Adrenal gland (tissue), 12 donors: ENCODE data around the gene PEX14. TPM values are rescaled to one million over a fixed set of nuclear protein-coding genes. Genes with fewer than 3 reads are reported as not detected.

Experiments
- DNase-seq, 7 donors: peaks; one replicate each; pipeline ENCODE4 v3.0.0-alpha.2; 2019 to 2020
- H3K27ac ChIP-seq, 5 donors: fragments of 200-600 bp; sonication (generic) in 4 of 5; 1 replicate in 3 of 5; 2 replicates in 2 of 5; pipeline versions ENCODE4 v1.5.1 to v1.8.0; 2016 to 2020; ENCODE audit warnings: mild to moderate bottlenecking in 1 of 5
- H3K27me3 ChIP-seq: fragments of 200-600 bp; 2 replicates; pipeline ENCODE4 v1.8.0; 2021
- H3K36me3 ChIP-seq, 2 donors: fragments of 200-600 bp; replicated peaks in 1 of 2; 1 replicate in 1 of 2; 2 replicates in 1 of 2; pipeline versions ENCODE4 v1.5.1 to v1.8.0; 2018 to 2022
- H3K4me1 ChIP-seq, 2 donors: fragments of 200-600 bp; replicated peaks in 1 of 2; 1 replicate in 1 of 2; 2 replicates in 1 of 2; pipeline versions ENCODE4 v1.5.1 to v1.8.0; 2018 to 2021
- H3K4me3 ChIP-seq, 4 donors: fragments of 200-600 bp; sonication (generic) in 3 of 4; one replicate each; pipeline ENCODE4 v1.5.1; 2016 to 2018
- H3K9me3 ChIP-seq, 3 donors: fragments of 200-600 bp; sonication (generic) in 1 of 3; replicated peaks in 1 of 3; 1 replicate in 2 of 3; 2 replicates in 1 of 3; pipeline versions ENCODE4 v1.5.1 to v1.8.0; 2016 to 2021
- CTCF ChIP-seq, 6 experiments: fragments of 450-650 bp in 4 of 6; fragments of 200-600 bp in 2 of 6; sonication (generic) in 1 of 6; IDR thresholded peaks; 1 replicate in 5 of 6; 2 replicates in 1 of 6; pipeline versions ENCODE4 v1.5.1 to v1.8.0; 2016 to 2021; ENCODE audit warnings: antibody characterized with exemption in 6 of 6, mild to moderate bottlenecking in 2 of 6, moderate library complexity in 1 of 6
- POLR2A ChIP-seq, 2 donors: fragments of 450-650 bp; IDR thresholded peaks; one replicate each; pipeline ENCODE4 v1.6.1; 2017; ENCODE audit warnings: antibody characterized with exemption in 2 of 2, mild to moderate bottlenecking in 2 of 2, moderate library complexity in 1 of 2
- WGBS, 4 donors: extraction: QIAGEN DNeasy Blood & Tissue Kit in 2 of 4; methylation state at CpG; one replicate each; pipeline versions ENCODE4 v1.1.5 to v1.1.7; 2013 to 2017; 5-methylcytosine and 5-hydroxymethylcytosine counted together
- intact Hi-C, 2 donors: fragments of 100-400 bp; cut with DNase I; formaldehyde crosslinking; loops; one replicate each; pipeline versions ENCODE4 v1.14.1 to v1.15.0; 2022 to 2023
- polyA plus RNA-seq, 3 donors: library from polyadenylated mRNA; stranded (reverse); fragments of 200-250 nt in 2 of 3; fragments of 350-450 nt in 1 of 3; fragmentation: Illumina TruSeq in 1 of 3; extraction: RNeasy Lipid Tissue Mini Kit (QIAGEN cat#74804) in 1 of 3; gene quantifications; one replicate each; pipeline ENCODE4 v1.2.3, GENCODE V29; 2013 to 2014
- total RNA-seq, 9 donors: library from RNA; depleted of rRNA in 4 of 9; stranded (reverse); fragments of >200 nt in 4 of 9; fragments of 120-200 nt in 1 of 9; fragmentation: NEBNext Ultra II Directional in 1 of 9; extraction: Animal tissue kit (Norgen Biotek cat#: 25700) in 1 of 9; gene quantifications; one replicate each; pipeline versions ENCODE4 v1.1.0 to v1.2.4, GENCODE V29; 2013 to 2023
- donor health status: healthy with polysubstance abuse.
- donor health status: Bipolar disorder and iron deficiency.
- donor health status: DM: yes; HTN: yes; CAD: no.
- donor health status: DM: no; HTN: no; CAD: no.
- donor health status: DM: no; HTN: no; CAD: no.
- donor health status: DM: yes; HTN: yes; CAD: no.

PEX14 gene
- total and polyA plus RNA-seq, 12 donors = 9.7 to 23.9 (median 18.1) TPM

- no peaks in the 10 kb centered on the region for H3K9me3 ChIP-seq
- no peaks in the 10 kb centered on the region for H3K27me3 ChIP-seq
- TF ChIP-seq CTCF (IDR thresholded peaks at IDR 0.05) = no peak
- TF ChIP-seq POLR2A (IDR thresholded peaks at IDR 0.05) = no peak
- 72 to 77% (median 74%) methylated on average over 10 to 40 of the region's 40 CpGs for WGBS, 4 donors
- H3K4me1 ChIP-seq = peaks cover 11 to 35% of the 10 kb centered on the region in 2 donors
- H3K4me3 ChIP-seq = no peak overlapping the region
- H3K36me3 ChIP-seq = no peaks in the 10 kb centered on the region
- intact Hi-C loops = no loop called here
- peak overlapping the region in 1 of 5 donors; percentile 60 for H3K27ac ChIP-seq
- DNase-seq = peak in 3 of 7 donors; percentile 17 to 68 (median 47)
Observed at GRCh38 chr1:10667861-10668761, 193.4 kb downstream of the PEX14 start.

GRCh38 chr1:10669570-10669969 is 194.8 kb downstream of the PEX14 start:
- Histone ChIP-seq H3K9me3 (no peaks in the 10 kb centered on the region), H3K27ac (no peak overlapping the region), H3K36me3 (no peaks in the 10 kb centered on the region), H3K4me3 (no peak overlapping the region), H3K27me3 (no peaks in the 10 kb centered on the region), H3K4me1 (peaks cover 0 to 20% of the 10 kb centered on the region in 2 donors)
- intact Hi-C loops = no loop called here
- WGBS, 4 donors = 75 to 87% (median 82%) methylated on average over 1 to 12 of the region's 12 CpGs
- DNase-seq = no peak
- TF ChIP-seq POLR2A (IDR thresholded peaks at IDR 0.05) = no peak
- no peak for TF ChIP-seq CTCF (IDR thresholded peaks at IDR 0.05)

GRCh38 chr1:10670190-10670589 is 195.4 kb downstream of the PEX14 start:
- WGBS, 4 donors = 88 to 97% (median 96%) methylated on average over 7 to 10 of the region's 10 CpGs
- DNase-seq = no peak
- H3K27me3 ChIP-seq = no peaks in the 10 kb centered on the region
- H3K9me3 ChIP-seq = no peaks in the 10 kb centered on the region
- H3K27ac ChIP-seq = no peak overlapping the region
- H3K36me3 ChIP-seq = no peaks in the 10 kb centered on the region
- intact Hi-C loops = no loop called here
- TF ChIP-seq CTCF (IDR thresholded peaks at IDR 0.05) (no peak), POLR2A (IDR thresholded peaks at IDR 0.05) (no peak)
- no peak overlapping the region for H3K4me3 ChIP-seq
- peaks cover 0 to 17% of the 10 kb centered on the region in 2 donors for H3K4me1 ChIP-seq

GRCh38 chr1:10671090-10671489 is 196.3 kb downstream of the PEX14 start:
- Histone ChIP-seq H3K4me3 (no peak overlapping the region), H3K27me3 (no peaks in the 10 kb centered on the region), H3K36me3 (no peaks in the 10 kb centered on the region), H3K4me1 (peaks cover 0 to 11% of the 10 kb centered on the region in 2 donors), H3K27ac (peak overlapping the region in 1 of 5 donors; percentile 64), H3K9me3 (no peaks in the 10 kb centered on the region)
- intact Hi-C loops = no loop called here
- TF ChIP-seq CTCF (IDR thresholded peaks at IDR 0.05) (no peak), POLR2A (IDR thresholded peaks at IDR 0.05) (no peak)
- no peak for DNase-seq
- 67 to 83% (median 71%) methylated on average over 15 to 18 of the region's 18 CpGs for WGBS, 4 donors
